Activated CD8-positive, alpha-beta T cell treated with anti-CD3 and anti-CD28 coated beads, Interleukin-2, amount 10 ng/mL, durations not matched to agents 7 days and 5 days (primary cell): Measurements from ENCODE around the gene MAD1L1. TPM values are rescaled to one million over a fixed set of nuclear protein-coding genes. Genes with fewer than 3 reads are reported as not detected.

Experiments
- ATAC-seq: fragments of 150-1000 bp; cut with Tn5 transposase; one replicate; pipeline ENCODE4 v1.10.0; 2021; ENCODE audit warnings: moderate library complexity
- CTCF ChIA-PET: fragments of 350-600 bp; sonication (Branson Sonifier 250); formaldehyde crosslinking; loops from one replicate; lab custom pipeline; 2021; ENCODE audit warnings: antibody characterized with exemption; lab: Charles Lee
- POLR2A ChIA-PET: fragments of 350-600 bp; sonication (Branson Sonifier 250); formaldehyde crosslinking; loops from one replicate; lab custom pipeline; 2021; ENCODE audit warnings: antibody characterized with exemption; lab: Charles Lee
- DNase-seq: peaks from one replicate; pipeline ENCODE4 v3.0.0-alpha.2; 2020
- H3K27ac Mint-ChIP-seq: one replicate; pipeline ENCODE4 v1.8.0; 2021; ENCODE audit warnings: mild to moderate bottlenecking, mixed read lengths
- H3K27me3 Mint-ChIP-seq: one replicate; pipeline ENCODE4 v1.8.0; 2021; ENCODE audit warnings: low read depth, mixed read lengths
- H3K36me3 Mint-ChIP-seq: one replicate; pipeline ENCODE4 v1.8.0; 2021; ENCODE audit warnings: low read depth, mixed read lengths
- H3K4me1 Mint-ChIP-seq: one replicate; pipeline ENCODE4 v1.8.0; 2021; ENCODE audit warnings: low read depth, mixed read lengths
- H3K4me3 Mint-ChIP-seq: one replicate; pipeline ENCODE4 v1.8.0; 2021; ENCODE audit warnings: mild to moderate bottlenecking, mixed read lengths
- H3K9me3 Mint-ChIP-seq: one replicate; pipeline ENCODE4 v1.8.0; 2022; ENCODE audit warnings: mixed read lengths; ENCODE audit not compliant: insufficient read depth
- total RNA-seq, 2 experiments: library from RNA; stranded (reverse); gene quantifications; one replicate each; pipeline ENCODE4 v1.2.3, GENCODE V29; 2021

Gene MAD1L1
- total RNA-seq, 2 experiments from 2014 or later, result 79.8 to 82.7 TPM

DNA sequence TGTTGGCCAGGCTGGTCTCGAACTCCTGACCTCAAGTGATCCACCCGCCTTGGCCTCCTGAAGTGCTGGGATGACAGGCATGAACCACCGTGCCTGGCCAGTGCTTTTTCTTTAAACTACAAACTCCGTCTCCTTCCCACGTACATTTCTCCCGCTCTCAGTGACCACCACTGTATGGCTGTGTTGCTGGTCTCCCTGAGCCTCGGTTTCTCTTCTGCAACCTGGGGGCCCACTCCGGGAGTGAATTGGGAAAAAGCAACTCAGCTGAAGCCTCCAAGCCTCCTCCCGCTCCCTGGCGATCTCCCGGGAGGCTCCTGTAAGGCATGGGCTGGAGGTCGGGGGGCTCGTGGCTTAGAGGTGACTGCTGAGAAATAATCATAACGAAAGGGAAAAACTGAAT, 426.4 kb downstream of the MAD1L1 start:
- no peak for DNase-seq
- no peak overlapping the region for H3K27ac Mint-ChIP-seq
- H3K27me3 Mint-ChIP-seq, result peaks cover 12% of the 10 kb centered on the region
- CTCF ChIA-PET, result no interaction called here
- H3K9me3 Mint-ChIP-seq, result no peaks in the 10 kb centered on the region
- H3K36me3 Mint-ChIP-seq, result no peaks in the 10 kb centered on the region
- H3K4me1 Mint-ChIP-seq, result no peaks in the 10 kb centered on the region
- POLR2A ChIA-PET, result no interaction called here
- no peak for ATAC-seq
- no peak overlapping the region for H3K4me3 Mint-ChIP-seq

GRCh38 chr7:1804310-1804709, 428.4 kb downstream of the MAD1L1 start:
- no peaks in the 10 kb centered on the region for H3K9me3 Mint-ChIP-seq
- DNase-seq, result no peak
- no peak overlapping the region for H3K4me3 Mint-ChIP-seq
- H3K27ac Mint-ChIP-seq, result no peak overlapping the region
- ChIA-PET POLR2A (no interaction called here), CTCF (no interaction called here)
- ATAC-seq, result no peak
- no peaks in the 10 kb centered on the region for H3K36me3 Mint-ChIP-seq
- H3K27me3 Mint-ChIP-seq, result peaks cover 14% of the 10 kb centered on the region
- no peaks in the 10 kb centered on the region for H3K4me1 Mint-ChIP-seq

GRCh38 chr7:1802899-1803298, 429.8 kb downstream of the MAD1L1 start:
- H3K4me3 Mint-ChIP-seq, result no peak overlapping the region
- H3K36me3 Mint-ChIP-seq, result no peaks in the 10 kb centered on the region
- CTCF ChIA-PET, result no interaction called here
- H3K27me3 Mint-ChIP-seq, result peaks cover 14% of the 10 kb centered on the region
- no peak overlapping the region for H3K27ac Mint-ChIP-seq
- POLR2A ChIA-PET, result no interaction called here
- H3K4me1 Mint-ChIP-seq, result no peaks in the 10 kb centered on the region
- DNase-seq (no peak), ATAC-seq (no peak)
- no peaks in the 10 kb centered on the region for H3K9me3 Mint-ChIP-seq

GRCh38 chr7:1800902-1801301, 431.8 kb downstream of the MAD1L1 start:
- H3K27me3 Mint-ChIP-seq, result peaks cover 18% of the 10 kb centered on the region
- H3K4me1 Mint-ChIP-seq, result no peaks in the 10 kb centered on the region
- no peak overlapping the region for H3K4me3 Mint-ChIP-seq
- no peak overlapping the region for H3K27ac Mint-ChIP-seq
- ATAC-seq (no peak), DNase-seq (no peak)
- no peaks in the 10 kb centered on the region for H3K36me3 Mint-ChIP-seq
- H3K9me3 Mint-ChIP-seq, result no peaks in the 10 kb centered on the region
- CTCF ChIA-PET, result no interaction called here
- POLR2A ChIA-PET, result no interaction called here

- Mint-ChIP-seq H3K4me1 (no peaks in the 10 kb centered on the region), H3K27ac (no peak overlapping the region), H3K4me3 (no peak overlapping the region), H3K9me3 (peaks cover 10% of the 10 kb centered on the region), H3K27me3 (peaks cover 31% of the 10 kb centered on the region), H3K36me3 (no peaks in the 10 kb centered on the region)
- no peak for ATAC-seq
- POLR2A ChIA-PET, result no interaction called here
- CTCF ChIA-PET, result no interaction called here
- DNase-seq, result no peak
Observed at GRCh38 chr7:1798191-1798590, 434.6 kb downstream of the MAD1L1 start.

- Mint-ChIP-seq H3K4me3 (no peak overlapping the region), H3K27ac (no peak overlapping the region), H3K36me3 (no peaks in the 10 kb centered on the region), H3K4me1 (no peaks in the 10 kb centered on the region), H3K27me3 (peaks cover 22% of the 10 kb centered on the region), H3K9me3 (peaks cover 10% of the 10 kb centered on the region)
- DNase-seq (no peak), ATAC-seq (no peak)
- ChIA-PET POLR2A (no interaction called here), CTCF (interaction anchor here (0.8 to 1.4 kb wide), 2 partner anchors 363 to 454 kb away, joined by 3 to 5 read pairs; no protein-coding TSS in a partner anchor)
Observed at GRCh38 chr7:1794888-1795542, 437.7 kb downstream of the MAD1L1 start.

GRCh38 chr7:1787681-1788235, 445.0 kb downstream of the MAD1L1 start:
- ATAC-seq (no peak), DNase-seq (no peak)
- Mint-ChIP-seq H3K4me1 (no peaks in the 10 kb centered on the region), H3K27ac (no peak overlapping the region), H3K9me3 (peaks cover 13% of the 10 kb centered on the region), H3K36me3 (peaks cover 2% of the 10 kb centered on the region), H3K4me3 (no peak overlapping the region), H3K27me3 (peaks cover 5% of the 10 kb centered on the region)
- ChIA-PET POLR2A (no interaction called here), CTCF (no interaction called here)

- ATAC-seq (no peak), DNase-seq (no peak)
- Mint-ChIP-seq H3K27me3 (peaks cover 8% of the 10 kb centered on the region), H3K4me3 (no peak overlapping the region), H3K4me1 (no peaks in the 10 kb centered on the region), H3K36me3 (peaks cover 2% of the 10 kb centered on the region), H3K9me3 (peaks cover 13% of the 10 kb centered on the region), H3K27ac (no peak overlapping the region)
- ChIA-PET POLR2A (no interaction called here), CTCF (no interaction called here)
Observed at GRCh38 chr7:1787241-1787640, 445.5 kb downstream of the MAD1L1 start.

DNA sequence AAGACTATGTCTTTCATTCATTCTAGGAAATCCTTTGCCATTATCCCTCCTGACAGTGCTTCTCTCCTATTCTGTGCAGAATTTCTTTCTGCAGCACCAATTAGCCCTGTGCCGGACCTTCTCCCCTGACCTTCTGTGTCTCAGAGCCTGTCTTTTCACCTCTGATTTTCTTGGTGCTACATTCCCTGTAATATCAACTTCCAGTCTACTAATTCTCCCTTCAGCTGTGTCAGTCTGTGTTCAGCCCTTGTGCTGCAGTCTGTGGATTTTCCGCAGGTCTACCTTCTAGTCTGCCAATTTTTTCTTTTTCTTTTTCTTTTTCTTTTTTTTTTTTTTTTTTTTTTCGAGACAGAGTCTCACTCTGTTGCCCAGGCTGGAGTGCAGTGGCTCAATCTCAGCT, 446.9 kb downstream of the MAD1L1 start:
- Mint-ChIP-seq H3K27ac (no peak overlapping the region), H3K4me1 (no peaks in the 10 kb centered on the region), H3K9me3 (peaks cover 13% of the 10 kb centered on the region), H3K4me3 (no peak overlapping the region), H3K27me3 (peaks cover 8% of the 10 kb centered on the region), H3K36me3 (peaks cover 2% of the 10 kb centered on the region)
- ATAC-seq (no peak), DNase-seq (no peak)
- ChIA-PET CTCF (no interaction called here), POLR2A (no interaction called here)

DNA sequence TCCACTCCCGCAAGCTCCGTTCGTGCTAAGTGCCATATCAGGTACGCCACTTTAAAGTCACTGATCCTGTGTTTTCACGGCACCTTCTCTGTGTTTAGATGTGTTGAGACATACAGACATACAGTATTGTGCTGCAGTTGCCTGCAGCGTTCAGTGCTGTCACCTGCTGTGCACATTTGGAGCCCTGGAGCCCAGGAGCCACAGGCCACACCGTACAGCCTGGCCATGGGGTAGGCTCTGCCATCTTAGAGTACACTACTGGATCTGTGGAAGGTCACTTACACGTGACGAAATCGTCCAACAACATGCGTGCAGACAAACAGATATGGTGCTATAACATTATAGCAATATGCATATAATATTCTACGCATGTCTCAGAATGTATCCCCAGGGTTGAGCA, 451.4 kb downstream of the MAD1L1 start:
- H3K27ac Mint-ChIP-seq, result no peak overlapping the region
- peaks cover 2% of the 10 kb centered on the region for H3K36me3 Mint-ChIP-seq
- H3K27me3 Mint-ChIP-seq, result peaks cover 6% of the 10 kb centered on the region
- no peak for ATAC-seq
- no peak overlapping the region for H3K4me3 Mint-ChIP-seq
- POLR2A ChIA-PET, result no interaction called here
- CTCF ChIA-PET, result no interaction called here
- no peak for DNase-seq
- no peaks in the 10 kb centered on the region for H3K4me1 Mint-ChIP-seq
- peaks cover 7% of the 10 kb centered on the region for H3K9me3 Mint-ChIP-seq

DNA sequence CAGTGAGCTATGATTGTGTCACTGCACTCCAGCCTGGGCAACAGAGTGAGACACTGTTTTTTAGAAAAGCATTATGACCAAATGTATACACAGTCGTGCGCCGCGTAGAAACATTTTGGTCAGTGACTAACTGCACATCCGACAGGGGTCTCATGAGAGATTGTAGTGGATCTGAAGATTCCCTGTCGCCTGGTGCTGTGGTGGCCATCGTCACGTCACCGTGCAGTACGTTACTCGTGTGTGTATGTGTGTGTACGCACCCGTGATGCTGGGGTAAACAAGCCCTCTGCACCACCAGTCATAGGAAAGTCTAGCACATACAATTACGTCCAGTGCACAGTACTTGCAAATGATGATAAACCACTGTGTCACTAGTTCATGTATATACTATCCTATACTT, 453.3 kb downstream of the MAD1L1 start:
- H3K4me1 Mint-ChIP-seq, result no peaks in the 10 kb centered on the region
- ATAC-seq (no peak), DNase-seq (no peak)
- no peak overlapping the region for H3K27ac Mint-ChIP-seq
- H3K27me3 Mint-ChIP-seq, result peaks cover 11% of the 10 kb centered on the region
- CTCF ChIA-PET, result no interaction called here
- no peak overlapping the region for H3K4me3 Mint-ChIP-seq
- no peaks in the 10 kb centered on the region for H3K36me3 Mint-ChIP-seq
- peaks cover 13% of the 10 kb centered on the region for H3K9me3 Mint-ChIP-seq
- POLR2A ChIA-PET, result no interaction called here

DNA sequence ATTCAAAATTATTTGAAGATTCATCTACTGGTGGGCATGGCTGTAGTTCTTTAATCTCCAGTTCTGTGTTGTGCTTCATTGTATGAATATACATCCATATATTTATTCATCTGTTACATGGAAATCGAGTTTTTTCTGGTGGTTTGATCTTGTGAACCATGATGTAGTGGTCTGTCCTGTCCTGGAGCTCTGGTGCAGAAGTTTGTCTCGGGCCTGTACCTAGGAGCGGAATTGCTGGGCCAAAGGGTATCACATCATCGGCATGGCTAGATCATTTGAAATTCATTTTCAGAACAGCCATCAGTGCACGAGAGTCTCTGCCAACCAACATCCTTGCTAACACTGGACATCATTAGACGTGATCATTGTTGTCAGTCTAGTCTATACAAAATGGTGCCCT, 455.6 kb downstream of the MAD1L1 start:
- Mint-ChIP-seq H3K36me3 (no peaks in the 10 kb centered on the region), H3K4me3 (no peak overlapping the region), H3K27ac (no peak overlapping the region), H3K9me3 (peaks cover 13% of the 10 kb centered on the region), H3K27me3 (peaks cover 7% of the 10 kb centered on the region), H3K4me1 (no peaks in the 10 kb centered on the region)
- ChIA-PET CTCF (no interaction called here), POLR2A (no interaction called here)
- ATAC-seq, result no peak
- no peak for DNase-seq

- peaks cover 7% of the 10 kb centered on the region for H3K27me3 Mint-ChIP-seq
- CTCF ChIA-PET, result no interaction called here
- no peak overlapping the region for H3K27ac Mint-ChIP-seq
- POLR2A ChIA-PET, result no interaction called here
- H3K9me3 Mint-ChIP-seq, result peaks cover 13% of the 10 kb centered on the region
- H3K4me3 Mint-ChIP-seq, result no peak overlapping the region
- H3K4me1 Mint-ChIP-seq, result no peaks in the 10 kb centered on the region
- DNase-seq (no peak), ATAC-seq (no peak)
- no peaks in the 10 kb centered on the region for H3K36me3 Mint-ChIP-seq
Observed at GRCh38 chr7:1775389-1775788, 457.4 kb downstream of the MAD1L1 start.
